ENCODE data around the gene L3MBTL2. TPM values are rescaled to one million over a fixed set of nuclear protein-coding genes. Genes with fewer than 3 reads are reported as not detected.

L3MBTL2 gene
- total RNA-seq, 1 donor from 2014 or later, result 32.7 TPM

GRCh38 chr22:41226723-41227655 is 21.9 kb downstream of the L3MBTL2 start:
- no peak for TF ChIP-seq CTCF (conservative IDR thresholded peaks at IDR 0.05)
- Mint-ChIP-seq H3K27ac (no peak overlapping the region), H3K9me3 (no peaks in the 10 kb centered on the region), H3K4me3 (no peak overlapping the region), H3K4me1 (ENCODE audit: unreplicated experiment) (no peaks in the 10 kb centered on the region), H3K27me3 (no peaks in the 10 kb centered on the region), H3K36me3 (no peaks in the 10 kb centered on the region)
- DNase-seq (ENCODE audit: extremely low spot score, unreplicated experiment), result no peak

- no peak overlapping the region for H3K4me3 Mint-ChIP-seq
- no peaks in the 10 kb centered on the region for H3K27me3 Mint-ChIP-seq
- no peak for TF ChIP-seq CTCF (conservative IDR thresholded peaks at IDR 0.05)
- DNase-seq (ENCODE audit: extremely low spot score, unreplicated experiment), result no peak
- no peaks in the 10 kb centered on the region for H3K4me1 Mint-ChIP-seq (ENCODE audit: unreplicated experiment)
- H3K9me3 Mint-ChIP-seq, result no peaks in the 10 kb centered on the region
- no peak overlapping the region for H3K27ac Mint-ChIP-seq
- H3K36me3 Mint-ChIP-seq, result no peaks in the 10 kb centered on the region
Observed at GRCh38 chr22:41229215-41229614, 24.1 kb downstream of the L3MBTL2 start.

- no peak overlapping the region for H3K4me3 Mint-ChIP-seq
- H3K27ac Mint-ChIP-seq, result no peak overlapping the region
- H3K4me1 Mint-ChIP-seq (ENCODE audit: unreplicated experiment), result no peaks in the 10 kb centered on the region
- TF ChIP-seq CTCF (conservative IDR thresholded peaks at IDR 0.05), result no peak
- no peaks in the 10 kb centered on the region for H3K36me3 Mint-ChIP-seq
- no peaks in the 10 kb centered on the region for H3K9me3 Mint-ChIP-seq
- no peak for DNase-seq (ENCODE audit: extremely low spot score, unreplicated experiment)
- H3K27me3 Mint-ChIP-seq, result no peaks in the 10 kb centered on the region
Observed at GRCh38 chr22:41229730-41230400, 24.8 kb downstream of the L3MBTL2 start.

- no peak for TF ChIP-seq CTCF (conservative IDR thresholded peaks at IDR 0.05)
- H3K4me3 Mint-ChIP-seq, result no peak overlapping the region
- no peaks in the 10 kb centered on the region for H3K4me1 Mint-ChIP-seq (ENCODE audit: unreplicated experiment)
- H3K9me3 Mint-ChIP-seq, result no peaks in the 10 kb centered on the region
- no peak for DNase-seq (ENCODE audit: extremely low spot score, unreplicated experiment)
- no peaks in the 10 kb centered on the region for H3K36me3 Mint-ChIP-seq
- no peaks in the 10 kb centered on the region for H3K27me3 Mint-ChIP-seq
- no peak overlapping the region for H3K27ac Mint-ChIP-seq
Observed at GRCh38 chr22:41230401-41230785, 25.3 kb downstream of the L3MBTL2 start.

DNA sequence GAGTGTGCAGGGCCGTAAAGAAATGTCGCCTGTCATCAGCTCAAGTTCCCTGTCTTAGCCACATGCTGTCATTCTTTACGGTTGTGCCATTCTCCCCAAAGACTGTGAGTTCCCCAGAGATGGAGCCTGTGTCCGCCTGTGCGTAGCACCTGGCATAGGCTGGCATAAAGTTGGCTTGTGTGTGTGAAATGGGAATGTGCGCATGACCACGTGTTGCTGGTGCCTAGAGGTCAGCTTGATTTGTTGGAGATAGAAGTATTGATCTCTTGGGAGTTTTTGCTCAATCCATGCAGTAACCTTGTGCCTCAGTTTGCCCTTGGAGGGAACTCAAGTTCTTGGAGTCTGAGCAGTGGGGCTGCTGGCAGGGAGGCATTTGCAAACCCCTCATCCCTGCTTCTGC is 26.3 kb downstream of the L3MBTL2 start:
- no peak overlapping the region for H3K4me3 Mint-ChIP-seq
- no peaks in the 10 kb centered on the region for H3K36me3 Mint-ChIP-seq
- no peak for DNase-seq (ENCODE audit: extremely low spot score, unreplicated experiment)
- no peak overlapping the region for H3K27ac Mint-ChIP-seq
- TF ChIP-seq CTCF (conservative IDR thresholded peaks at IDR 0.05), result no peak
- H3K9me3 Mint-ChIP-seq, result no peaks in the 10 kb centered on the region
- H3K4me1 Mint-ChIP-seq (ENCODE audit: unreplicated experiment), result no peaks in the 10 kb centered on the region
- H3K27me3 Mint-ChIP-seq, result no peaks in the 10 kb centered on the region

Data from type B pancreatic cell (in vitro differentiated cells).